IMR-90 (cell line): Measurements from ENCODE around the gene GOLGA8K.
"Not testable (repeated sequence)": the region's sequence is repeated elsewhere in the genome, so short reads cannot be mapped to it uniquely, and the experiment has no call there.

Source experiments
- CEBPB ChIP-seq: IDR thresholded peaks from 2 replicates; pipeline ENCODE4 v1.6.1; 2012; ENCODE audit warnings: low read depth, low read length, improper control_type of control experiment
- MXI1 ChIP-seq: IDR thresholded peaks from 2 replicates; pipeline ENCODE4 v1.6.1; 2012; ENCODE audit warnings: low read depth, mild to moderate bottlenecking, low read length, moderate library complexity, borderline replicate concordance
- POLR2A ChIP-seq: IDR thresholded peaks from 2 replicates; pipeline ENCODE4 v1.6.1; 2012; ENCODE audit warnings: mild to moderate bottlenecking, low read depth, low read length
- RAD21 ChIP-seq: IDR thresholded peaks from 2 replicates; pipeline ENCODE4 v1.6.1; 2012; ENCODE audit warnings: low read length, improper control_type of control experiment
- RFX5 ChIP-seq: IDR thresholded peaks from 2 replicates; pipeline ENCODE4 v1.8.0; 2012; ENCODE audit warnings: low read depth, mild to moderate bottlenecking, low read length, moderate library complexity

DNA sequence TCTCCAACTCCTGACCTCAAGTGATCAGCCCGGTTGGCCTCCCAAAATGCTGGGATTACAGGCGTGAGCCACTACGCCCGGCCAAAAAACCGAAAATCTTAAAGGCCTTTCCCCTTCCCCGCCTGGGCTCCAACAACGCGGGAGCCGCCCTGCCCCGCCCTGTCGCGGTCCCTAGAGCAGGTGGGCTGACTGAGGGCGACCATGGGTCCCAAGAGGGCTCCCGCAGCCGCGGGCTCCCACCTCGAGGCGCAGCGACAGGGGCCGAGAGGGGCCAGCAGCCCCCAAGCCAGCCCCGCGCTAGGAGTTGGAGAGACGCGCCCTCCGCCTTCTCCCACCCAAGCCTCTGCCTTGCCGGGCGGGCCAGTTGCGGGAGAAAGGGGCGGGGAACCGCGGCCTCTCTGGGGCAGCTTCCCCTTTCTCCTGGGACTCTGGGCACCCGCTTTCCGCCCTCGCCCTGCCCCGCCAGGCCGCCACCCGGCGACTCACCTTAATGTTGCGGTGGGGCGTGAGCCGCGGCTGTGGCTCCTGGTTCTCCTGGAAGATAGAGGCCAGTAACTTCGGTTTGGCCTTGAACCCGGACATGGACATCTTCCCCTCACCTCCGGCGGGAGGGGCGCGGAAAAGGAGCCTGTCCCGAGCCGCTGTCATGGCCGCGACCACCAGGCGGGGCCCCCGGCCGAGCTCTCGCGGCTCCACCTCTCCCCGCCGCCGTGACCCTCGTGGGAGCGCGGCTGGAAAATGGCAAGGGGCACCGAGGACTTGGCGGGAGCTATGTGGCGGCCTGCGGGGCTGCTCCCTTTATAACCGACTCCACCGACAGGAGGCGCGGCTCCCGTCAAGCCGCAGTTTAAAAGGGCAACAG lies 31.2 kb upstream of the GOLGA8K start:
- not testable (repeated sequence) for TF ChIP-seq CEBPB, POLR2A, RAD21, MXI1, RFX5
